A673 (cell line): ENCODE measurements around the gene ERGIC1.

Source experiments
- EZH2 ChIP-seq: fragments of 200-600 bp; sonication (generic); IDR thresholded peaks from 2 replicates; pipeline ENCODE4 v1.6.1; 2017; ENCODE audit warnings: borderline replicate concordance, low read depth, mild to moderate bottlenecking, mixed read lengths, antibody characterized with exemption, low read length; ENCODE audit not compliant: poor library complexity, severe bottlenecking
- TF ChIP-seq, protein P1 (sequence below): fragments of 300-800, 200-600 bp; sonication (generic); conservative IDR thresholded peaks from 2 replicates; pipeline ENCODE4 v1.5.1; 2017; ENCODE audit warnings: low read depth, mild to moderate bottlenecking, antibody characterized with exemption, low read length, moderate library complexity, mixed read lengths

DNA sequence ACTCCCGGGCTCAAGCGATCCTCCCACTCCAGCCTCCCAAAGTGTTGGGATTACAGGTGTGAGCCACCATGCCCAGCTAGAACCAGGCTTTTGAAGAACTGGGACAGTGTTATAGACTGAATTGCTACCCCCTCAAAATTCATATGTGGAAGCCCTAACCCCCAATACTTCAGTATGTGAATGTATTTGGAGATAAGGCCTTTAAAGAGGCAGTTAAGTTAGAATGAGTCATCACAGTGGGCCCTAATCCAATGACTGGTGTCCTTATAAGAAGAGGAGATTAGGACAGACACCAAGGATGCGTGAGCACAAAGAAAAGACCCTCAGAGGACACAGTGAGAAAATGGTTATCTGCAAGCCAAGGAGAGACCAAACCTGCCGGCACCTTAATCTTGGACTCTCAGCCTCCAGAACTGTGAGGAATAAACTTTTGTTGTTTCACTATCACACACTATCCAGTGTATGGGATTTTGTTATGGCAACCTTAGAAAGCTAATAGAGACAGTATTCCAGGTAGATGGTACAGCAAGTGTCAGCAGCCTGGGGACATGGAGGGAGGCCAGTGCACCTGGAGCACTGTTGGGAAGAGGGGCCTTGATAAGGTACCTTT lies 31.4 kb upstream of the ERGIC1 start:
- TF ChIP-seq, protein P1, sequence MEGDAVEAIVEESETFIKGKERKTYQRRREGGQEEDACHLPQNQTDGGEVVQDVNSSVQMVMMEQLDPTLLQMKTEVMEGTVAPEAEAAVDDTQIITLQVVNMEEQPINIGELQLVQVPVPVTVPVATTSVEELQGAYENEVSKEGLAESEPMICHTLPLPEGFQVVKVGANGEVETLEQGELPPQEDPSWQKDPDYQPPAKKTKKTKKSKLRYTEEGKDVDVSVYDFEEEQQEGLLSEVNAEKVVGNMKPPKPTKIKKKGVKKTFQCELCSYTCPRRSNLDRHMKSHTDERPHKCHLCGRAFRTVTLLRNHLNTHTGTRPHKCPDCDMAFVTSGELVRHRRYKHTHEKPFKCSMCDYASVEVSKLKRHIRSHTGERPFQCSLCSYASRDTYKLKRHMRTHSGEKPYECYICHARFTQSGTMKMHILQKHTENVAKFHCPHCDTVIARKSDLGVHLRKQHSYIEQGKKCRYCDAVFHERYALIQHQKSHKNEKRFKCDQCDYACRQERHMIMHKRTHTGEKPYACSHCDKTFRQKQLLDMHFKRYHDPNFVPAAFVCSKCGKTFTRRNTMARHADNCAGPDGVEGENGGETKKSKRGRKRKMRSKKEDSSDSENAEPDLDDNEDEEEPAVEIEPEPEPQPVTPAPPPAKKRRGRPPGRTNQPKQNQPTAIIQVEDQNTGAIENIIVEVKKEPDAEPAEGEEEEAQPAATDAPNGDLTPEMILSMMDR = no peak
- no peak for TF ChIP-seq EZH2
